Fibroblast of lung (primary cell): ENCODE data around the gene SEC14L3.

ENCODE experiments used
- CTCF ChIP-seq, 2 donors: IDR thresholded peaks in 1 of 2; conservative IDR thresholded peaks in 1 of 2; 1 replicate in 1 of 2; 2 replicates in 1 of 2; pipeline ENCODE4 v1.5.1; 2011 to 2012; ENCODE audit warnings: low read length in 2 of 2, control low read depth in 1 of 2, inconsistent platforms in 1 of 2, low read depth in 1 of 2, mild to moderate bottlenecking in 1 of 2
- EZH2 ChIP-seq: IDR thresholded peaks from 2 replicates; pipeline ENCODE4 v1.5.1; 2012; ENCODE audit warnings: low read length, control low read depth, mild to moderate bottlenecking; ENCODE audit errors: missing control alignments

GRCh38 chr22:30491381-30491780 lies 19.6 kb upstream of the SEC14L3 start:
- TF ChIP-seq CTCF (conservative IDR thresholded peaks at IDR 0.05 in 1 of 2, IDR thresholded peaks at IDR 0.05 in 1 of 2; ENCODE audit: low read depth in 1 of 2, low read length in 2 of 2): no peak
- TF ChIP-seq EZH2: no peak
